GM19468 (cell line): Measurements from ENCODE around the gene SUPT20HL2.
"Not testable (repeated sequence)": the region's sequence is repeated elsewhere in the genome, so short reads cannot be mapped to it uniquely, and the experiment has no call there.

ENCODE experiments used
- ATAC-seq: cut with Tn5 transposase; IDR thresholded peaks from one replicate; pipeline ENCODE4 v1.9.1; 2021; ENCODE audit warnings: mild to moderate bottlenecking, moderate library complexity, moderate number of reproducible peaks; ENCODE audit not compliant: unreplicated experiment; ENCODE audit errors: extremely low read depth

SUPT20HL2 gene

GRCh38 chrX:24314019-24314635 is at the start of gene SUPT20HL2:
TSS of gene SUPT20HL2 (minus strand) at chrX:24314069. CDS start at chrX:24313315, 754 bp downstream.
- ATAC-seq: no peak

- ATAC-seq: not testable (repeated sequence)
Measured at GRCh38 chrX:24362089-24362745, 48.3 kb upstream of the SUPT20HL2 start.

- ATAC-seq: no peak
Measured at GRCh38 chrX:24360272-24360671, 46.4 kb upstream of the SUPT20HL2 start, which contains the start of gene SUPT20HL1. TSS of gene SUPT20HL1 (plus strand) at chrX:24360639. CDS start at chrX:24362761, 2,122 bp downstream.

GRCh38 chrX:24357106-24357505 is 43.2 kb upstream of the SUPT20HL2 start:
- ATAC-seq: no peak

GRCh38 chrX:24355095-24355494 is 41.2 kb upstream of the SUPT20HL2 start:
- no peak for ATAC-seq

GRCh38 chrX:24350217-24350616 is 36.3 kb upstream of the SUPT20HL2 start:
- no peak for ATAC-seq

- ATAC-seq: no peak
Measured at GRCh38 chrX:24347881-24348280, 34.0 kb upstream of the SUPT20HL2 start.

- peak; percentile 55 for ATAC-seq
Measured at GRCh38 chrX:24343719-24344118, 29.9 kb upstream of the SUPT20HL2 start.

GRCh38 chrX:24341795-24342194 is 27.9 kb upstream of the SUPT20HL2 start:
- ATAC-seq: no peak

- no peak for ATAC-seq
Measured at GRCh38 chrX:24340501-24340900, 26.6 kb upstream of the SUPT20HL2 start.

- no peak for ATAC-seq
Measured at GRCh38 chrX:24339911-24340310, 26.0 kb upstream of the SUPT20HL2 start.

- no peak for ATAC-seq
Measured at GRCh38 chrX:24335871-24336270, 22.0 kb upstream of the SUPT20HL2 start.

- no peak for ATAC-seq
Measured at GRCh38 chrX:24334461-24334860, 20.6 kb upstream of the SUPT20HL2 start.

GRCh38 chrX:24333371-24333770 is 19.5 kb upstream of the SUPT20HL2 start:
- no peak for ATAC-seq

GRCh38 chrX:24332878-24333277 is 19.0 kb upstream of the SUPT20HL2 start:
- ATAC-seq: no peak

- no peak for ATAC-seq
Measured at GRCh38 chrX:24325231-24325630, 11.4 kb upstream of the SUPT20HL2 start.

- ATAC-seq: no peak
Measured at GRCh38 chrX:24321741-24322395, 8.0 kb upstream of the SUPT20HL2 start.

GRCh38 chrX:24317567-24317966 is 3.7 kb upstream of the SUPT20HL2 start:
- ATAC-seq: no peak

- ATAC-seq: no peak
Measured at GRCh38 chrX:24316111-24316510, 2.2 kb upstream of the SUPT20HL2 start.

- ATAC-seq: not testable (repeated sequence)
Measured at GRCh38 chrX:24312249-24312607, 1.6 kb downstream of the SUPT20HL2 start.

- not testable (repeated sequence) for ATAC-seq
Measured at GRCh38 chrX:24311507-24312248, 2.2 kb downstream of the SUPT20HL2 start.
